ENCODE results near the gene GTF3A.

Gene GTF3A

GRCh38 chr13:27482983-27483382, 58.6 kb downstream of the GTF3A start:
- no peak for DNase-seq
- H3K9me3 ChIP-seq (ENCODE audit: insufficient read depth, low read length, severe bottlenecking): no peaks in the 10 kb centered on the region
- no peaks in the 10 kb centered on the region for H4K20me1 ChIP-seq (ENCODE audit: insufficient read depth, low read length)
- H3K79me2 ChIP-seq (ENCODE audit: insufficient read depth, low read length): no peaks in the 10 kb centered on the region
- no peak overlapping the region for H2AFZ ChIP-seq (ENCODE audit: low read depth, low read length)
- H3K9ac ChIP-seq (ENCODE audit: low read depth, low read length): no peak overlapping the region
- no peak overlapping the region for H3K27ac ChIP-seq (ENCODE audit: low read length)
- H3K4me1 ChIP-seq (ENCODE audit: insufficient read depth, low read length): no peaks in the 10 kb centered on the region
- H3K4me3 ChIP-seq (ENCODE audit: low read depth in 1 of 2, low read length in 2 of 2): no peak overlapping the region
- no peaks in the 10 kb centered on the region for H3K36me3 ChIP-seq (ENCODE audit: insufficient read depth, low read length)
- TF ChIP-seq EZH2 (IDR thresholded peaks at IDR 0.05; ENCODE audit: borderline replicate concordance, low read depth, low read length, severe bottlenecking): no peak
- TF ChIP-seq, protein P1, sequence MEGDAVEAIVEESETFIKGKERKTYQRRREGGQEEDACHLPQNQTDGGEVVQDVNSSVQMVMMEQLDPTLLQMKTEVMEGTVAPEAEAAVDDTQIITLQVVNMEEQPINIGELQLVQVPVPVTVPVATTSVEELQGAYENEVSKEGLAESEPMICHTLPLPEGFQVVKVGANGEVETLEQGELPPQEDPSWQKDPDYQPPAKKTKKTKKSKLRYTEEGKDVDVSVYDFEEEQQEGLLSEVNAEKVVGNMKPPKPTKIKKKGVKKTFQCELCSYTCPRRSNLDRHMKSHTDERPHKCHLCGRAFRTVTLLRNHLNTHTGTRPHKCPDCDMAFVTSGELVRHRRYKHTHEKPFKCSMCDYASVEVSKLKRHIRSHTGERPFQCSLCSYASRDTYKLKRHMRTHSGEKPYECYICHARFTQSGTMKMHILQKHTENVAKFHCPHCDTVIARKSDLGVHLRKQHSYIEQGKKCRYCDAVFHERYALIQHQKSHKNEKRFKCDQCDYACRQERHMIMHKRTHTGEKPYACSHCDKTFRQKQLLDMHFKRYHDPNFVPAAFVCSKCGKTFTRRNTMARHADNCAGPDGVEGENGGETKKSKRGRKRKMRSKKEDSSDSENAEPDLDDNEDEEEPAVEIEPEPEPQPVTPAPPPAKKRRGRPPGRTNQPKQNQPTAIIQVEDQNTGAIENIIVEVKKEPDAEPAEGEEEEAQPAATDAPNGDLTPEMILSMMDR (IDR thresholded peaks at IDR 0.05; ENCODE audit: borderline replicate concordance, extremely low read depth, low read length, poor library complexity, severe bottlenecking): no peak
- peak; percentile 62 for ATAC-seq (ENCODE audit: insufficient read depth, low read depth)
- no peaks in the 10 kb centered on the region for H3K27me3 ChIP-seq (ENCODE audit: insufficient read depth, low read length, poor library complexity)
- no peak overlapping the region for H3K4me2 ChIP-seq (ENCODE audit: insufficient read depth, low read length)

DNA sequence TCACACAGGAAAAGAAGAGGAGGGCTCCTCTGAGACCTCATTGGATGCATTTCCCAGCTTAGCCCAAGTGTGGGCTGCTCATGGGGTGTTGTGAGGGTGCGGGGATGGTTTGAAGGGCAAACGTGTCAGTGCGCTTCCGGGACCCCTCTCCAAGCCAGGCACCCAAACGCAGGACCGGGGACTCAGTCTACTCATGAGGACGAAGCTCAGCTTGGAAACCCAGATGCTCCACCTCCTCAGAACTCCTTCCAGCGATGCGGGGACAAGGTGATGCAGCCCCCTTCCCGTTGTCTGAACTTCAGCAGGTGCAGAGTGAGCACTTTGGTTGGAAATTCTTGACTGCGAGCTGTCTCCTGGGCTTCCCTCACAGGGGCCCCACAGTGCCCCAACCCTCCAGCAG, 59.0 kb downstream of the GTF3A start:
- Histone ChIP-seq H3K27ac (ENCODE audit: low read length) (no peak overlapping the region), H3K4me3 (ENCODE audit: low read depth in 1 of 2, low read length in 2 of 2) (no peak overlapping the region), H3K9me3 (ENCODE audit: insufficient read depth, low read length, severe bottlenecking) (no peaks in the 10 kb centered on the region), H3K4me2 (ENCODE audit: insufficient read depth, low read length) (no peak overlapping the region), H3K9ac (ENCODE audit: low read depth, low read length) (no peak overlapping the region), H3K79me2 (ENCODE audit: insufficient read depth, low read length) (no peaks in the 10 kb centered on the region), H2AFZ (ENCODE audit: low read depth, low read length) (no peak overlapping the region), H4K20me1 (ENCODE audit: insufficient read depth, low read length) (no peaks in the 10 kb centered on the region), H3K36me3 (ENCODE audit: insufficient read depth, low read length) (no peaks in the 10 kb centered on the region), H3K27me3 (ENCODE audit: insufficient read depth, low read length, poor library complexity) (no peaks in the 10 kb centered on the region), H3K4me1 (ENCODE audit: insufficient read depth, low read length) (no peaks in the 10 kb centered on the region)
- DNase-seq: no peak
- no peak for ATAC-seq (ENCODE audit: insufficient read depth, low read depth)
- TF ChIP-seq EZH2 (IDR thresholded peaks at IDR 0.05; ENCODE audit: borderline replicate concordance, low read depth, low read length, severe bottlenecking): no peak
- TF ChIP-seq, protein P1 (IDR thresholded peaks at IDR 0.05; ENCODE audit: borderline replicate concordance, extremely low read depth, low read length, poor library complexity, severe bottlenecking): no peak

Data from DND-41 (cell line).